GM18499 (cell line): ENCODE measurements around the gene XCL2.

Source experiments
- ATAC-seq: cut with Tn5 transposase; IDR thresholded peaks from one replicate; pipeline ENCODE4 v1.9.1; 2021; ENCODE audit warnings: moderate number of reproducible peaks; ENCODE audit not compliant: insufficient read depth, unreplicated experiment

Gene XCL2

GRCh38 chr1:168491527-168492164, 52.2 kb downstream of the XCL2 start:
- ATAC-seq, result no peak
